Loucy (cell line): ENCODE data around the gene FREM1.

ENCODE experiments used
- CTCF ChIP-seq: fragments of 200-600 bp; sonication (generic); conservative IDR thresholded peaks from 2 replicates; pipeline ENCODE4 v1.5.1; 2014; ENCODE audit warnings: mild to moderate bottlenecking, antibody characterized with exemption, low read length
- EZH2phosphoT487 ChIP-seq: fragments of 200-600 bp; IDR thresholded peaks from 2 replicates; pipeline ENCODE4 v1.6.1; 2018; ENCODE audit warnings: antibody characterized with exemption, mild to moderate bottlenecking, moderate library complexity, borderline replicate concordance

DNA sequence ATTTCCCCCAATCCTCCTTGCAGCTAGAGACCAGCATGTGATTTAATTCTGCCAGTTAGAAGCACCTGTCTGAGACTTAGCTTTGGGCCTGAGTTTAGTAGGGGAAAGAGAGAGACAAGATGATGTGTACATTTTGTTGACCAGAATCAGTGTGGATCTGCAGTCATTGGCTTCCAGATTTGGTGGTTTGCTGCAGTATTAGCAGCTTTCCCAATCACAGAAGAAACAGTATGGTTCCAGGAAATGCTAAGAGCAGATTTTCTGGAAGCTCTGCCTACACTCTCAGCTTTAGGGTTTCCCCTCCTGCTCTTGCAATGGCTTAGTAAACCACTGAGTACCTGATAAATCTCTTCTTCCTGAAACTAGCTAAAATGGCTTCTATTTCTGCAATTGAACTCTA, 48.8 kb upstream of the FREM1 start:
- TF ChIP-seq CTCF: no peak
- no peak for TF ChIP-seq EZH2phosphoT487
